Activated CD4-positive, alpha-beta T cell treated with anti-CD3 and anti-CD28 coated beads, Interleukin-10, Interleukin-2, amounts not matched to agents 100 ng/mL and 50 ng/mL, durations not matched to agents 16 hours and 8 hours (primary cell): ENCODE results near the gene KRTAP2-2.
"Not testable (repeated sequence)": the region's sequence is repeated elsewhere in the genome, so short reads cannot be mapped to it uniquely, and the experiment has no call there.

ENCODE experiments used
- DNase-seq: peaks from one replicate; pipeline ENCODE4 v3.0.0-alpha.2; 2020

KRTAP2-2 gene

DNA sequence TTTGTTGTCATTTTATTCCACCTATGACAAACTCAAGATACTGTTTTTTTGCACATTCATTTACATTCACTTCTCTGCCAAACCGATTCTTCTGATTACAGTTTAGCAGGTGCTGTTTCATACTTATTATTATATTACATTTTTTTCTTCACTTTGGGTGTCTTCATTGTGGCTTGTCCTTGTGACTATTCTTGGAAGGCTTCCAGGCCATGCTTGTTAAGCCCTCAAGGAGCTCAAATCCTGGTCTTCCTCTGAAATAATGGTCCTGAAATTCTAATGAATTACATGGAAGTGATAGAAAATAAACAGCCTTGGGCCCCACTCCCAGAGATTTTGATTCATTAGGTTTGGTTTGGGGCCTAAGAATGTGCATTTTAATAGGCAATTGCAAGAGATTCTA lies 9.3 kb upstream of the KRTAP2-2 start:
- no peak for DNase-seq

DNA sequence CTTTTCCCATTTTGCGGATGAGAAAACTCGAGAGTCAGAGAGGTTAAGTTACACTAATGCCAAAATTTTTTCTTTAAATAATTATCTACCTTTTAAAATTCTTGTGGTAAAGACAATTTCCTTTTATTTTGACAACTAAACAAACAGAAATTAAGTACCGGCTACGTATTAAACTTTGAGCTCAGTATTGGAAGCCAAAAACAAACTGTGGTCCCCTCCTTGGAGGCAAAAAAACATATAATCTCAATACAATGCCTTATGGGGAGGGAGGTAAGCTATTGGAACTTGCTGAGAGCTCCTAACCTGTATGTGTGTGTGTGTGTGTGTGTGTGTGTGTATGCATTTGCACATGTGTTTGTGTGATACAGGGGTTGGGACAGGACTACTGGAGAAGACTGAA lies 8.4 kb upstream of the KRTAP2-2 start:
- DNase-seq: no peak

DNA sequence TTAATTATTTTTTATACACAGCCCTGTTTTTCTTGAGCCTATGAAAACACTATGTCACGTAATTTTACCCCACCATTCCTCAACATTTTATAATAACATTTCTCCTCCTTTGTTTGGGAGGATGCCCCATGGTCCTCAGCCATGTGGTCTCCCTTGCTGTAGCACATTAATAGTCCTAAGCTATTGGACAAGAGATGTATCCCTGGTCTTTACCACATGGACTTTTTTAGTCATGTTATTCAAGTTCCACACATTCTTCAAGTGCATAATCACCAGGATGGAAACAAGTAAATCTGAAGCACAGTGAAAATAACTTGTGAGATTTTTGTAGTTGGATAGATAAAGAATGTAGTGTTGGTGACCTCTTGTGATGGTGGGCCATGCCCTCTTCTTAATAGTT lies 6.9 kb upstream of the KRTAP2-2 start:
- DNase-seq: no peak

DNA sequence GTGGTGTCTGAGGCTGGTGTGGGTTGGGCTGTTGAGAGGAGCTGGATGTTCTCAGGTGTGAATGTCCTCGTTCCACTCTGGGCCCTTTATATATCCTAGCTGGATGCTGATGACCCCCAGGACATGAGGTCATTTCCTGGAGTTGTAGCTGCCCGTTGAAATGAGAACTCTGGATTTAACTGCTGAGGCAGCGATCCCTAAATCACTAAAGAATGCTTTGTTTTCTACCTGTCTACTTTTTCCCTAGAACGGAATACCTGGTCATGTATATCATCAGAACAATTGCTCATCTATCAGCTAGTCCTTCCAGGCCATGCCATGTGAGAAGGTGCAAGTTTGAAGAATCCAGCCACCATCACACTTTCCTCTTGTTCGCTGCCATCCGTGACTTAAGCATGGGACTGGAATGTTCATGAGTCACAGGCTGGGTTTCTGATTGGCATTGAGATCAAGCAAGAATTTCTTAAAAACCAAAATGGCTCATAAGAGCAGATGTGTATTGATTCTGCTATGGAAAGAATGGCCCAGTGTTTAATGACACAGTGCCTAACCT lies 5.1 kb upstream of the KRTAP2-2 start, which contains the start of gene KRTAP2-3:
Gene KRTAP2-3, minus strand, starts transcription at position 63 of the 553 bp plus-strand sequence. CDS start 64 bp downstream, outside the sequence.
- no peak for DNase-seq

DNA sequence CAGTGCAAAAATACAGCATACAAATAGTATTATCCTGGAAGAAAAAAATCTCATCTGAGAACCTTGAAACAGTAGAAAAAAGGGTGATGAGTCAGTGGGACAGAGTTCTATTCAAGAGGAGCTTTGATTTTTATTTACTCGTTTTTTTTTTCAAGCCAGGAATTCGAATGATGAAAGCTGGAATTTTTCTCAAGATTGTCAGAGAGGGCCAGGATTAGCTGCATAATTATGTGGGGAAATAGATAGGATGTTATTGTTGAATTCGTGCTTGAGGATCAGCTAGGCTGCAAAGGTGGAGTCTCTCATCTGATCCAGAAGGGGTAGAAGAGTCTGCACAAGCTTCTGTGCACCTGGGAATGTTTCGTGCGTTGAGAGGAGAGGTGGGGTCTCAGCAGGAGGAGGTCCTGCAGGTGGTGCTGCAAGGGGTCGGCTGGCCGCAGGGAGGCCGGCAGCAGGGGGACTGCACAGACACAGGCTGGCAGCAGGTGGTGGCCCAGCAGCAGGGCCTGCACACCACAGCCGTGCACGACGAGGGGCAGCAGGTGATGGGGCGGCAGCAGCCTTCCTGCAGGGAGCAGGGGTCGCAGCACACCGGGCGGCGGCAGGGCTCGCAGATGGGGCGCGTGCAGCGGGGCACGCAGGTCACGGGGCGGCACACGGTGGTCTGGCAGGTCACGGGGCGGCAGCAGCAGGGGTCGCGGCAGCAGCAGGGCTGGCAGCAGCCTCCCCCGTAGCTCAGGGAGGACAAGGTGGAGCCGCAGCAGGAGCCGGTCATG lies 4.4 kb upstream of the KRTAP2-2 start:
- DNase-seq: not testable (repeated sequence)

DNA sequence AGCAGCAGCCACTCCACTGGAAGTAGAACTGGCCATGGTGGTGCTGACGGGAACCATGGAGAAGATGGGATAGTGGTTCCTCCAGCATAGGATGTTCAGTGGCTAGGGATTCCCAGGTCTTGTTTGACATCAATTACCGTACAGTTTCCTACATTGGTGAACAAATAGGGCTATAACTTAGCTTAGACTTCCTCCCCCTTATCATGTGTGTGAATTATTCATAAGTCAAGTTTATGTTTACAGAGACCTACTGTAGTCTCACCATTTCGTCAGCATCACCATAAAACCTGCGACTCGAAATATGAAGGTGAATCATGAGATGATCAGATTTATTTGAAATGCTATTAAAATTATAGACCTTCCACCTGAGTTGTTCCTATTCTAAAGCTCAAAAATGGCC lies 3.7 kb upstream of the KRTAP2-2 start:
- DNase-seq: no peak

DNA sequence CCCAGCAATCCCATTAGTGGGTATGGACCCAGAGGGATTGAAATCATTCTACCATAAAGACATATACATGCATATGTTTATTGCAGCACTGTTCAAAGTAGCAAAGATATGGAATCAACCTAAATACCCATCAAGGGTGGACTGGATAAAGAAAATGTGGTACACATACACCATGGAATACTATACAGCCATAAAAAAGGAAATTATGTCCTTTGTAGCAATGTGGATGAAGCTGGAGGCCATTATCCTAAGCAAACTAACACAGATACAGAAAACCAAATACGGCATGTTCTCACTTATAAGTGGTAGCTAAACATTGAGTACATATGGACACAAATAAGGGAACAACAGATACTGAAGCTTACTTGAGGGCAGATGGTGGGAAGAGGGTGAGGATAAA lies 2.5 kb upstream of the KRTAP2-2 start:
- DNase-seq: no peak

DNA sequence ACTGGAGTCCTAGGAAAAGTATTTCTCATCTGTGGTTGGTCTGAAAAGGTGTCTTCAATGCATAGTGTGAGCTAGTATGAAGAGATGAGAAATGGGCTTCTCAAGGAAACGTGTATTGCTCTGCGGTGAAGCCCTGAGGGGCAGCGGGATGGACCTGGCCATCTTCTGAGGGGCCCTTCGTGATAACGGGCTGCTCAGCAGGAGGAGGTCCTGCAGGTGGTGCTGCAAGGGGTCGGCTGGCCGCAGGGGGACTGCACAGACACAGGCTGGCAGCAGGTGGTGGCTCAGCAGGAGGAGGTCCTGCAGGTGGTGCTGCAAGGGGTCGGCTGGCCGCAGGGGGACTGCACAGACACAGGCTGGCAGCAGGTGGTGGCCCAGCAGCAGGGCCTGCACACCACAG lies 474 bp downstream of the KRTAP2-2 start:
- not testable (repeated sequence) for DNase-seq

DNA sequence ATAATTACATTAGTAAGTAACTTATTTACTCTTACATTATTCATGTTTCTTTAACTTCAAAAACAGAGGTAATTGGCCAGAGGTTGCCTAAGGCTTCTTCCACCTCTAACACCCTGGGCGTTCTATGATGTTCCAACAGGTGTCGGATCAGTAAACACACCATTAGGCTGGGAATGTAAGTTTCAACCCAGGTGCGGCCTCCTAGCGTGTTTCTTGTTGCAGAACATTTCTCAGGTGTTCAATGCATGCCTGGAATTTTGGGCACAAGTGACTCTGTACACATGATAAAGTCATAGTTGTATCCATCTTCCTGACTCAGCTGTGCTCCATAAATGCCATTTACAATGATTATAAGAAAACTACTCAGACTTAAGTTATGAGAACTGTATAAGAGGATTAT lies 1.0 kb downstream of the KRTAP2-2 start:
- DNase-seq: no peak

DNA sequence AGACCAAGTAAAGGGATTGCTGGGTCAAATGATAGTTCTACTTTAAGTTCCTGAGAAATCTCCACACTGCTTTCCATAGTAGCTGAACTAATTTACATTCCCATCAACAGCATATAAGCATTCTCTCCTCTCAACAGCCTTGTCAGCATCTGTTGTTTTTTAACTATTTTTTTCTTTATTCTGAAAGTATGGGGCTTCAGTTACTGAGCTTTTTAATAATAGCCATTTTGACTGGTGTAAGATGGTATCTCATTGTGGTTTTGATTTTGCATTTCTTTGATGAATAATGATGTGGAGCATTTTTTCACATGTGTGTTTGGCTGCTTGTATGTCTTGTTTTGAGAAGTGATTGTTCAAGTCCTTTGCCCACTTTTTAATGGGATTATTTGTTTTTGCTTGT lies 2.5 kb downstream of the KRTAP2-2 start:
- DNase-seq: no peak

DNA sequence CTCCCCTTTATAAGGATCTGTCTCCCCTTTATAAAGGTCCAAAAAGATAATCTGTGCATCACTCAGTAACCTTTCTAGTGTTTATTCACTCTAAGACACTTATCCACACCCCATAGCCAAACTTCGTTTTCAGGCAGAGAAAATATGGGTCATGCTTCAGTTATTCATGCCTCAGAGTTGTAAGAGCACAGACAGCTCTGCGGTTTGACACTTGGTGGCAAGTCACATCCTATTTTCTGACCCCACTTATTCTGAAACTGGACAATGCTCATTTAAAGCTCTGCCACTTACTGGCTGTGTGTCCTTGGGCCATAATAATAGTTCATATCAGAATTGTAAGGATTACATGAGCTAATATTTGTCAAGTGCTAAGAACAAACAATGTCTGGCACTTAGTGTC lies 5.9 kb downstream of the KRTAP2-2 start:
- DNase-seq: no peak

DNA sequence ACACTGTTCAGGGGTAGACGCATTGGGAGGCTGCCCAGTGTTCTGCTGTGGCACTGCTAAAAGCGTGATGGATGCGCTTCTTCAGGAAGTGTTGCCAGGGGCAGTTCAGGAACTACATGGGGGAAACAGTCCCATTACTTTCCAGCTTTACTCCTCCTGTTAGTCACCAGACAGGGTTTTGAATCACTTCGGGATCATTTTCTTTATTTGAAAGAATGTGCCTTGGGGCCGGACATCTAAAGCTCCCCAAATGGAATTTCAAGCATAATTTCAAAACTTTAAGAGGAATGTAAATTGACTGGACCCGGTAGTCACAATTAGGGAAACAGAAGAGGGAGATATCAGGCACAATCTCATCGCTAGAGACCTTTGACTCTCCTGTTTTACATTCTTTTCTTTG lies 6.6 kb downstream of the KRTAP2-2 start:
- no peak for DNase-seq

DNA sequence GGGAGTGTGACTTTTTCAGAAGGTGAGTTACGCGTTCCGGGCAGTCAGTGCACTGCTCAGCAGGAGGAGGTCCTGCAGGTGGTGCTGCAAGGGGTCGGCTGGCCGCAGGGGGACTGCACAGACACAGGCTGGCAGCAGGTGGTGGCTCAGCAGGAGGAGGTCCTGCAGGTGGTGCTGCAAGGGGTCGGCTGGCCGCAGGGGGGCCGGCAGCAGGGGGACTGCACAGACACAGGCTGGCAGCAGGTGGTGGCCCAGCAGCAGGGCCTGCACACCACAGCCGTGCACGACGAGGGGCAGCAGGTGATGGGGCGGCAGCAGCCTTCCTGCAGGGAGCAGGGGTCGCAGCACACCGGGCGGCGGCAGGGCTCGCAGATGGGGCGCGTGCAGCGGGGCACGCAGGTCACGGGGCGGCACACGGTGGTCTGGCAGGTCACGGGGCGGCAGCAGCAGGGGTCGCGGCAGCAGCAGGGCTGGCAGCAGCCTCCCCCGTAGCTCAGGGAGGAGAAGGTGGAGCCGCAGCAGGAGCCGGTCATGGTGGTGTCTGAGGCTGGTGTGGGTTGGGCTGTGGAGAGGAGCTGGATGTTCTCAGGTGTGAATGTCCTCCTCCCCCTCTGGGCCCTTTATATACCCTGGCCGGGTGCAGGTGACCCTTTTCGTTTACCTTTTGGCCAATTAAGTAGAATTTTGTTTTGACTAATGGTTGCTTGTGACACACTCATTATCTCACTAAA lies 8.1 kb downstream of the KRTAP2-2 start, which contains the start of gene KRTAP2-1:
Gene KRTAP2-1, minus strand, starts transcription at position 582 of the 731 bp plus-strand sequence. Its CDS starts 49 bp downstream, at position 533.
- not testable (repeated sequence) for DNase-seq

DNA sequence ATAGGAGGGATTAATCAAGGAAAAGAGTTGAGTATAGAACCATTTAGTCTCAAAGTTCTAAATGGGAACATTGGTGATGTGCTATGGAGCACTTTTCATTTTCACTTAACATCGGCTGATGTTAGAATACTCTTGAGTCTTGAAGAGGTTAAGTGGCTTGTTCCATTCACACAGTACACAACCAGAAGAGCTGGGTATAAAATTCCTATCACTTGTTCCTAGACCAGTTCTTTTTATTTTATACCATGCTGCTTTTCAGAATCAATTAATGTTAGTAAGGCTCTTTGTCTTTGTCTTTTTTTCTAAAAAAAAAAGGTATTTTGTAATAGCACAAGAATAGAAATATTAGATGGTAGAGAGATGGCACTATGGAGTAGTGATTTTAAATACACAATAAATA lies 12.1 kb downstream of the KRTAP2-2 start:
- no peak for DNase-seq

DNA sequence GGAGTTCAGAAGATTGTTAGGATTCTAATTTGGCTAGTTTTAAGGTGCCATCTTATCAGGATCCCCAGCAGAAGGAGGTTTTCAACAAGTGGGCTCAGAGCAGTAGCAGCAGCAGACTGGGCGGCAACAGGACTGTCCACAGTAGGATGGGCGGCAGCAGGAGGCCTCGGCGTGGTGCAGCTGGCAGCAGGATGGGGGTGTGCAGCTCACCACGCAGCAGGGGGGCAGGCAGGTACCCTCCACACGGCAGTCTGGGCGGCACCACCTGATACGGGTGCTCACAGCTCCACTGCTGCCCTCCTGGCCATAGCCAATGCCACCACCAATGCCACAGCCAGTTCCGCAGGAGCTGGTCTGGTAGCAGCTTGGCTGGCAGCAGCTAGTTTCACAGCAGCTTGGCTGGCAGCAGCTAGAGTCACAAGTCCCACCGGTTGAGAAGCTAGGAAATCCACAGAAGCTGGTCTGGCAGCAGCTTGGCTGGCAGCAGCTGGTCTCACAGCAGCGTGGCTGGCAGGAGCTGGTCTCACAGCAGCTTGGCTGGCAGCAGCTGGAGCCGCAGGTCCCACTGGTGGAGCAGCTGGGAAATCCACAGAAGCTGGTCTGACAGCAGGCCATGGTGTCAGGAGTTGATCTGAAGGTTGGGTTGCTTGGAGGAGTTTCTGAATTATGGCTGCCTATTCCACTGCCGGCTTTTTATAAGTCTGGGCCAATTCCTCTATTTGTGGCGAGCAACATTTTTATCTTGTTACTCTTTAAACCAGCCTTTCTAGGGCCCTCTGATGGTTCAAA lies 14.1 kb downstream of the KRTAP2-2 start, which contains the start of gene KRTAP1-1:
Gene KRTAP1-1, minus strand, starts transcription at position 668 of the 789 bp plus-strand sequence. Its CDS starts 53 bp downstream, at position 615.
- not testable (repeated sequence) for DNase-seq

DNA sequence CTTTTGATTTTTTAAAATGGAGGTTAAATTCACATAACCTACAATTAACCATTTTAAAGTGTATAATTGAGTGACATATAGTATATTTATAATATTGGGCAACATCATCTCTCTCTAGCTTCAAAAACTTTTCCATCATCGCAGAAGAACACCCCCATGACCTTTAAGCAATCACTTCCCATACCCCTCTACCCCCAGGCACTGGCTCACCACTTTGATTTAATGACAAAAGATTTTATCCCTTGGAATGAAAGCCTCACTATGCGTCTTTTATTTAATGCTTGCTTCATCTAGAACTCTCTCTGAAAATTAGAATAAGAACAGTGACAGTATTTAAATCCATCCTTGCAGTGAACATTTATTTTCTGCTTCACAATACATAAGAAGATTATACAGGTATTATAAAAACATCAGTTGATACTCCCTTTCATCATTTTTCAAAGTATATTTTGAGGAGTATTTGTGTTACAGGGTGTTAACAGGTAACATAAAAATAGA lies 17.1 kb downstream of the KRTAP2-2 start:
- no peak for DNase-seq

DNA sequence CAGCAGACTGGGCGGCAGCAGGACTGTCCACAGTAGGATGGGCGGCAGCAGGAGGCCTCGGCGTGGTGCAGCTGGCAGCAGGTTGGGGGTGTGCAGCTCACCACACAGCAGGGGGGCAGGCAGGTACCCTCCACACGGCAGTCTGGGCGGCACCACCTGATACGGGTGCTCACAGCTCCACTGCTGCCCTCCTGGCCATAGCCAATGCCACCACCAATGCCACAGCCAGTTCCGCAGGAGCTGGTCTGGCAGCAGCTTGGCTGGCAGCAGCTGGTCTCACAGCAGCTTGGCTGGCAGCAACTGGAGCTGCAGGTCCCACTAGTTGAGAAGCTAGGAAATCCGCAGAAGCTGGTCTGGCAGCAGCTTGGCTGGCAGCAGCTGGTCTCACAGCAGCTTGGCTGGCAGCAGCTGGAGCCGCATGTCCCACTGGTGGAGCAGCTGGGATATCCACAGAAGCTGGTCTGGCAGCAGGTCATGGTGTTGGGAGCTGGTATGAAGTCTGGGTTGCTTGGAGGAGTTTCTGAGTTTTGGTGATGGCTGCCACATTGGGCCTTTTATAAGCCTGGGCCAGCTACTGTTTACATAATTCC lies 20.6 kb downstream of the KRTAP2-2 start, which contains the start of gene KRTAP1-3:
Gene KRTAP1-3, minus strand, starts transcription at position 529 of the 590 bp plus-strand sequence. Its CDS starts 53 bp downstream, at position 476.
- DNase-seq: not testable (repeated sequence)

DNA sequence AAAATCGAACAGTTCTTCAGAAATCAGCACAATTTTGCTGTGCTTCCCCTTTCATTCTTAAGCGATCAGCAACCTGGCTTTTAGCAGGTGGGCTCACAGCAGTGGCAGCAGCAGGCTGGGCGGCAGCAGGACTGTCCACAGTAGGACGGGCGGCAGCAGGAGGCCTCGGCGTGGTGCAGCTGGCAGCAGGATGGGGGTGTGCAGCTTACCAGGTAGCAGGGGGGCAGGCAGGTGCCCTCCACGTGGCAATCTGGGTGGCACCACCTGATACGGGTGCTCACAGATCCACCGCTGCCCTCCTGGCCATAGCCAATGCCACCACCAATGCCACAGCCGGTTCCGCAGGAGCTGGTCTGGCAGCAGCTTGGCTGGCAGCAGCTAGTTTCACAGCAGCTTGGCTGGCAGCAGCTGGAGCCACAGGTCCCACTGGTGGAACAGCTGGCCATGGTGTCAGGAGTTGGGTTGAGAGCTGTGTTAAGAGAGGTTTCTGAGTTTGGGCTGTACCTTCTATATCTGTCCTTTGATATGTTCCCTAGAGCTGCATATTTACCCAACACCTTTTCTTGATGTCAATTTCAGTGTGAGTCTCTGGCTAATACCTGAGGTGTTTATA lies 25.3 kb downstream of the KRTAP2-2 start, which contains the start of gene KRTAP1-4:
Gene KRTAP1-4, minus strand, starts transcription at position 563 of the 613 bp plus-strand sequence. Its CDS starts 117 bp downstream, at position 446.
- no peak for DNase-seq

DNA sequence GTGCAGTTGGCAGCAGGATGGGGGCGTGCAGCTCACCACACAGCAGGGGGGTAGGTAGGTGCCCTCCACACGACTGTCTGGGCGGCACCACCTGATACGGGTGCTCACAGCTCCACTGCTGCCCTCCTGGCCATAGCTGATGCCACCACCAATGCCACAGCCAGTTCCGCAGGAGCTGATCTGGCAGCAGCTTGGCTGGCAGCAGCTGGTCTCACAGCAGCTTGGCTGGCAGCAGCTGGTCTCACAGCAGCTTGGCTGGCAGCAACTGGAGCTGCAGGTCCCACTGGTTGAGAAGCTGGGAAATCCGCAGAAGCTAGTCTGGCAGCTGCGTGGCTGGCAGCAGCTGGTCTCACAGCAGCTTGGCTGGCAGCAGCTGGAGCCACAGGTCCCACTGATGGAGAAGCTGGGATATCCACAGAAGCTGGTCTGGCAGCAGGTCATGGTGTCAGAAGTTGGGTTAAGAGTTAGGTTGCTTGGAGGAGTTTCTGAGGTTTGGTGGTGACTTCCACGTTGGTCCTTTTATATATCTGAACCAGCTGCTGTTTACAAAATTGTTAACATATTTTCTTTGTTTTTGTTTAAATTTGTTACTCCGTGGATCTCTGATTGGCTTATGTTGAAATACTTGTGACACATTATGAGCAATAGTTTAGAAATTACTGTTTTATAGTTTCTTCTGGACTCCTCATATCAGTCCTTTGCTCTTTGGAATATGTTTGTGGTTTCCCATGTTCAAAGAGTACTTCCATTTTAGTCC lies 28.1 kb downstream of the KRTAP2-2 start, which contains the start of gene KRTAP1-5:
Gene KRTAP1-5, minus strand, starts transcription at position 494 of the 757 bp plus-strand sequence. Its CDS starts 53 bp downstream, at position 441.
- no peak for DNase-seq

DNA sequence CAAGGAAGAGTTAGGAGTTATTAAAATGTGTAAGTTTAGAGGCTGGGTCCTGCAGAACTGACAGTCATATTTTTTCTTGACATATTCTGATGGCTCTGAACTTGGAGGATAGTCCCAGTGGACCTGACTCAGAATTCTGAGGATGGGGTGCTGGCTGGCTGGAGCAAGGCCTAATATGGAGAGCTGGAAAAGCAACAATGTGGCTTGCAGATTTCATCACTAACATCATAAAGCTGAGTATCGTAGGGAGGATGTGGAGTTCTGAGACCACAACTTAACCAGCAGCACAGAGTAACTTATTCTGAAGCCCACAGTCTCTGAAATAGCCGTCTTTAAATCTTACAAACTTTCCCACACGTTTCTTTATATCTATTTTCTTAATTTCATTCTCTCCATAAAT lies 30.3 kb downstream of the KRTAP2-2 start:
- no peak for DNase-seq
